Activated CD4-positive, alpha-beta T cell treated with anti-CD3 and anti-CD28 coated beads, Interleukin-2, Interleukin-6, amounts not matched to agents 100 ng/mL and 50 ng/mL, durations not matched to agents 16 hours and 8 hours (primary cell): ENCODE measurements around the gene FOXS1.
"Not testable (repeated sequence)": the region's sequence is repeated elsewhere in the genome, so short reads cannot be mapped to it uniquely, and the experiment has no call there.

Experiments used
- DNase-seq: peaks from one replicate; pipeline ENCODE4 v3.0.0-alpha.2; 2020

The FOXS1 gene

DNA sequence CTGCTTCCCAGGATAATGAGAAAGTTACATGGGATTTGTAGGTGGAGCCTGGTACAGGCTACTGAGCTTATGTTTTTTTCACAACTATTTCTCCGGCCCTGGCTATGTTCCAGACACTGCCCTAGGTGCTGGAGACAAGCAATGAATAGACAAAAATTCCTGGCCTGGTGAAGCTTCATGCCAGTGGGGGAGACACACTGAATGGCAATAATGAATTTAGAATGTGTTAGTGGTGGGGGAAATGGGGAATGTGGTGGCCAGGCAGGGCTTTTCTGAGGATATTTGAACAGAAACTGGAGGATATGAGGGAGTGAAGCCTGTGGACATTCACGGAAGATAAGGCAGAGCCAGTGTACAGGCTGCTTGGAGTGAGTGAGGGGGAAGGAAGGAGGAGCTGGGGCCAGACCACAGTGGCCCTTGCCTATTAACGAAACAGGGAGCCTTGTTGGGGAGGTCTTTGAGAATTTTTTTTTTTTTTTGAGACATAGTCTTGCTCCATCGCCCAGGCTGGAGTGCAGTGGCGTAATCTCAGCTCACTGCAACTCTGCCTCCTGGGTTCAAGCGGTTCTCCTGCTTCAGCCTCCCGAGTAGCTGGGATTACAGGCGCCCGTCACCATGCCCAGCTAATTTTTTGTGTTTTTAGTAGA, 6.6 kb downstream of the FOXS1 start:
- DNase-seq, result no peak

GRCh38 chr20:31837896-31838397, 7.5 kb downstream of the FOXS1 start:
- no peak for DNase-seq

- DNase-seq, result no peak
Measured at GRCh38 chr20:31836853-31837608, 8.4 kb downstream of the FOXS1 start.

GRCh38 chr20:31835977-31836852, 9.2 kb downstream of the FOXS1 start:
- DNase-seq, result peak; percentile 59

DNA sequence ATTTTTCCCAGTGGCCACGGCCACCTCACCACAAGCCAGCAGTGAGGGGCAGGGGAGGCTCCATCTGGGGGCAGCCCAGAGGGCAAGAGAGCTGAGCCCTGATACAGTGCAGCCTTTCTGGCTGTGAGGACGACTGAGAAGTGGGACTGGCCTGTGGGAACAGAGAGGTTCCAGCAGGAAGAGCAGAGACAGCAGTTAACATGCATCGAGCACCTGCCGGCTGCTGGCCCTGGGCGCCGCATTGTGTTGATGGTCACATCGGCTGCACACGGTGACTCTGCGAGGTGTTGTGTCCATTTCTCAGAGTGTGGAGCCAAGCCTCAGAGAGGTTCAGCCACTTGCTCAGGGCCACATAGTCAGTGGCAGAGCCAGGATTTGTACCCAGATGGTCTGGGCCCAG, 9.8 kb downstream of the FOXS1 start:
- no peak for DNase-seq

DNA sequence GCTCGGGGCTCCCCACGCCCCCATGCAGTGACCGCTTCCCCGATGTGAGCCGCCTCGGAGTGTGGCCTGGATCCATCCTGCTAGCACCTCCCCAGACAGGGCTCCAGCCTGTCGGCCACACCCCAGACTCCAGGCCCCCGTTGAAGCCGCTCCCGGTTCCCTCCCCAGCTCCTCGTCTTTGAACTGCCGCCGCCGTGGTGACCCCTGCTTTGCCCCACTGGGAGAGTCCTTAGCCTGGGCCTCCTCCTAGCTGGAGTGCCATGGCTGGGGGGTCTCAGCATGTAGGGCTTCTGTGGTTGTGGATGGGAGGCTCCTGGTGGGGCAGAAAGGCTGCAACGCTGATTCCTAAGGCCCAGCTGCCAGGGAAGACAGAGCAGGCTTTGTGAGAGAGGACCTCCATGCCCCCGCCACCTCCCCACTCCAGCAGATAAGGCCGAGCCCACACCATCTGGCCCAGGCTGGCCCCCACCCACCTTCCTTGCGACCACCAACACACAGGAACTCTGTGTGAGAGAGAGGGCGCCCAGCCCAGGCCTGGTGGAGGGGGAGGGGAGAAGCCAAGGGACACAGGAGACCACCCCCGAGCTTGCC, 11.4 kb downstream of the FOXS1 start:
- no peak for DNase-seq

DNA sequence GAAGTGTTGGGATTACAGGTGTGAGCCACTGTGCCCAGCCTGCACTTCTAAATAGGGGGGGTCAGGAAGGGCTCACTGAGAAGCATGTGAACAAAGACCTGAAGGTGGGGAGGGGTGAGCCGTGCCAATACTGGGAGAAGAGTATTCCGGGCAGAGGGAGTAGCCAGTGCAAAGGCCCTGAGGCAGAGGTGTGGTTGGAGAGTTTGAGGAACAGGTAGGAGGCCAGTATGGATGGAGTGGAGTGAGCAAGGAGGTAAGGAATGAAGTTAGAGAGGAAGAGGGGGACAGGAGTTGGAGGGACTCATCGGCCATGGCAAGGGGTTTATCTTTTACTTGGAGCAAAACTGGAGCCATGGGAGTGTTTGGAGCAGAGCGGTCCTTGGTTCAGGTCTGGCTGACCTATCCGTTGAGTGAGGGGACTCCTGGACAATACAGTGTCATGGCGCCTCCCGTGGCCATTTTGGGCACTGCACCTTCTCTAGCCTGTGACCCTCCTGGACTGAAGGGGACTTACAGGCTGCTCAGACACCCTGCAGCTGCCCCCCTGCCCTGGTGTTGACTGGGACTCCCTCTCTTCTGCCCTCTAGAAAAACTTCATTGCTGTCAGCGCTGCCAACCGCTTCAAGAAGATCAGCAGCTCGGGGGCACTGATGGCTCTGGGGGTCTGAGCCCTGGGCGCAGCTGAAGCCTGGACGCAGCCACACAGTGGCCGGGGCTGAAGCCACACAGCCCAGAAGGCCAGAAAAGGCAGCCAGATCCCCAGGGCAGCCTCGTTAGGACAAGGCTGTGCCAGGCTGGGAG, 12.1 kb downstream of the FOXS1 start:
- DNase-seq, result peak; percentile 69

DNA sequence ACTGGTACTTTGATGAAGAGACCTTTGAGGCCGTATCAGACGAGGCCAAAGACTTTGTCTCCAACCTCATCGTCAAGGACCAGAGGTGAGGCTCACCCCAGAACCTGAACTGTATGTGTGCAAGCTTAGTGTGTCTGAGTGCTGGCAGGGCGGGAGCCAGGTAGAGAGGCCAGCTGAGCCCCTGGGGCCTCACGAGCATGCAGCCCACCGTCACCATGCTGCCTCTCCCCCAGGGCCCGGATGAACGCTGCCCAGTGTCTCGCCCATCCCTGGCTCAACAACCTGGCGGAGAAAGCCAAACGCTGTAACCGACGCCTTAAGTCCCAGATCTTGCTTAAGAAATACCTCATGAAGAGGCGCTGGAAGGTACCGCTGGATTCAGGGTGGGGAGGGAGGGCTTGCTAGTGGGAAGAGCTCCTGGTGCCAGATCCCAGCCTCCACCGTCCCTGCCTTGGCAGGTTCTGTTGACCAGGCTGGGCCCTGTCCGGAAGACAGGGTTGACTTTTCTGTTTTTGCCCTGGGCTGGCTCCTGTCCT, 13.6 kb downstream of the FOXS1 start:
- no peak for DNase-seq

- no peak for DNase-seq
Measured at GRCh38 chr20:31831211-31831610, 14.2 kb downstream of the FOXS1 start.

DNA sequence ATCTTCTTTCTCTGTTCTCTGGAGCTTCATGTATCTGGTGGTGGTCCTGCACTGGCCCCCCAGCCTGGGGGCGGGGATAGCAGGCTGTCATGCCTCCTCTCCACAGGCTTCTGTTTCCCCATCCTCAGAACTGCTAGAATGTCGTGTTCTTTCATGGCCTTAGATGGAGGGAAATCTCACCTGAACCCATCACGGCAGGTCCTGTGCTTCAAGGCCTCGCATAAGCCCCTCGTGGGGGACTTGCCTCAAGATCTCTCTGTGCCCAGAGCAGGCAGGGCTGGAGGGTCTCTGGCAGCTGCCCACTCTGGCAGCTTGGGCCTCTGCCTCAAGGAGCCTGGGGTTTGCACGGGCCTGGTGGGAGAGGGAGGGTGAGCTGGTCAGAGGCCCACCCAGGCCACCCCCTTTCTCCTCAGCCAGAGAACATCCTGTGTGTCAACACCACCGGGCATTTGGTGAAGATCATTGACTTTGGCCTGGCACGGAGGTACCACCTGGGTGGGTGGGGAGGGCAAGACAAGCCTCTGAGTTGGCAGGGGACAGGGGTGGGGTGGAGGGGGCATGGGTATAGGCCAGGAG, 14.9 kb downstream of the FOXS1 start:
- no peak for DNase-seq

DNA sequence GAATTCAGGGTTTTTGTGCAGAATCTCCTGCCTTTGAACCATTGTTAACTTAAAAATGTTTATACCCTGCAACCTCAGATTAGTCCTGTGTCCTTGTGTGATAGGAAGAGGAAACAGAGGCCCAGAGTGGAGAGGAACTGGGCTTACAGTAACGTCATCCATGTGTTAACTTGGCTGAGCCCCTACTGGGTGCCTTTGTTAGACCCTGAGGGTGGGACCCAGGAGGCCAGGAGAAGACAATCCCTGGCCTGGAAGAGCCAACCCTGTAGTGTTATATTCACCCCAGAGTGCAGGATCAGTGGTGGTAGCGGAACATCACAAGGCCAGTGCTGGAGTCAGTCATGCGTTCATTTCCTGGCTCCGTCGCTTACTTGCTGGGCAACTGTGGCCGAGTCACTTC, 15.7 kb downstream of the FOXS1 start:
- DNase-seq, result no peak

DNA sequence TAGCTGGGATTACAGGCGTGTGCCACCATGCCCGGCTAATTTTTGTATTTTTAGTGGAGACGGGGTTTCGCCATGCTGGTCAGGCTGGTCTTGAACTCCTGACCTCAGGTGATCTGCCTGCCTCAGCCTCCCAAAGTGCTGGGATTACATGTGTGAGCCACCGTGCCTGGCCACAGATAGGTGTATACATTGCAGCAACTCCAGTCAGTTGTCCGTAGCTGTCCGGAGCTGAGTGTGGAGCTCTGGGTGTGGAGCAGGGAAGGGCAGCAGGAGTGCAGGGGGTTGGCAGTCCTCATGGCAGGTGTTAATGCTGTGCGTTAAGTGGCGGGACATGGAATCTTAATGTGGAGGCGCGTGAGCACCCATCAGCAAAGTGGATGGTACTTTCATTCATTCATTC, 17.4 kb downstream of the FOXS1 start:
- not testable (repeated sequence) for DNase-seq

DNA sequence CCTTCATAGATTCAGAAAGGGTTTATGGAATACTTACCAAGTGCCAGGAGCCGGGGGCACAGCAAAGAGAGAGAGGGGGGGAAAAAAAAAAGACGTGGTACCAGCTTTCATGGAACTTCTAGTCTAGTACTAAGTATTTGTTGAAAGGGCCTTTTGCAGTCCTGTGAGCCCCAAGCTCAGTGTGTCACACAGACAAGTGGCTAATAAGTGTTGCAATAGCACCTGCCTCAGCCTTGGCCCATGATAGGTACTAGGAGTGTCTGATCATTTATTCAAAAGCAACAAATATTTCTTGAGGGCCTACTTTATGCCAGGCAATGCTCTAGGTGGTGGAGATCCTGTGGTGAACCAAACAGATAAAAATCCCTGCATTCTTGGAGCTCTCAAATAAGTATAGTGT, 18.3 kb downstream of the FOXS1 start:
- DNase-seq, result no peak

DNA sequence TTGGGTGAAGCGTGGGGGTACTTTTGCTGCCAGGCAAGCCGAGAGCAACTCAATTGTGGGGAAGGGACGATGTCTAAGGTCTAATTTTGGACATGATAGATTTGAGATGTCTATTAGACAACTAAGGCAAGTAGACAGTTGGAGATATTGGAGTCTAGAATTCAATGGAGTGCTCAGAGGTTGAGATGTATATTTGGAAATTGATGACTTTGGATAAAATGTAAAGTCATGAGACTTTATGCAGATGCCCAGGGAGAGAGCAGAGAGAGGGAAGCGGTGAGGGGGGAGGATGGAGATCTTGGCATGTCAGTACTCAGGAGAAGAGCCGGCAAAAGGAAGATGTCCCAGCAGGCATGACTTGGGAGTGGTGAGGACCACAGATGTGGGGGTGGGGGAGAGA, 19.3 kb downstream of the FOXS1 start:
- DNase-seq, result no peak

- no peak for DNase-seq
Measured at GRCh38 chr20:31824554-31825313, 20.7 kb downstream of the FOXS1 start.

DNA sequence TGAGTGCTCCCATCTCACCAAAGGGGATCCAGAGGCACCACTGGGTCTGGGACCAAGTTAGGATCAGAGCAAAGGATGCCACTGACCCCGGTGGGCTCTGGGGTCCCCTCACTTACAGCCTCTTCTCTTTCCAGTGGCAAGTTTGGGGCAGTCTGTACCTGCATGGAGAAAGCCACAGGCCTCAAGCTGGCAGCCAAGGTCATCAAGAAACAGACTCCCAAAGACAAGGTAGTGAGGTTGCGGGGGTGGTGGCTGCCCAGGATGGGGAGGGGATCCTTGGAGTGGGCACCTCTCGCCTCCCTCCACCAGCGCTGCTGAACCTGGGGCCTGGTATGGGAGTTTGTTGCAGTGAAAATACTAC, 21.3 kb downstream of the FOXS1 start:
- DNase-seq, result no peak

DNA sequence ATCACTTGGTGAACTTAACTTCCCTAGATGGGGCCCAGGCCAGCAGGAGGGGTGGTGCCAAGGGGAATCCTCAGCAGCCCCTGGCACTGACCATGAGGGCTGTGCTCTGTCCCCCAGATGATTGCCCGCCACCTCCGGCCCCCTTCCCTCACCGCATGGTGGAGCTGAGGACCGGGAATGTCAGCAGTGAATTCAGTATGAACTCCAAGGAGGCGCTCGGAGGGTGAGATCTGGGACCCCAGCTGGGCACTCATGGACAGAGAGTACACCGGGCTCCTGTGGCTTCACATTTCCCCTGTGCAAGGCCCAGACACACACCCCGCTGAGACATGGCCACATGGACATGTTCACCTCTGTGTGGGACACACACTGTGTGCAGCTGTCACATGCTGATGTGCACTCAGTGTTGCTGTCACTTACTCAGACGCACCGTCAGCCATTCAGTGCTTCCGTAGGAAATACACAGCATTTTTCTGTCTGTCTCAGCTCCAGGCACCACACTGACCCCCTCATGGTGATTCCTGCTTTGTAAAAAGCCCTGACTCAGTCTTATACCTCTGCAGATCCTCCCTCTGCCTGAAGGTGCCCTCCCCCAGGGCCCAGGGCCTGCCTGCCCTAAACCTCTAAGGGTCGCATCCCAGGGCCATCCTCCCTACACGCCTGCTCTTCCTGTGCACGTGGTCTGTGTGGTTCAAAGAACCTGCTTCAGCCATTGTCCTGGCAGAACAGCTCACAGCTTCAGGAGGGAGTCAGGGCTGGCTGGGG, 21.9 kb downstream of the FOXS1 start:
- DNase-seq, result no peak

- peak; percentile 80 for DNase-seq
Measured at GRCh38 chr20:31822421-31823330, 22.7 kb downstream of the FOXS1 start.

DNA sequence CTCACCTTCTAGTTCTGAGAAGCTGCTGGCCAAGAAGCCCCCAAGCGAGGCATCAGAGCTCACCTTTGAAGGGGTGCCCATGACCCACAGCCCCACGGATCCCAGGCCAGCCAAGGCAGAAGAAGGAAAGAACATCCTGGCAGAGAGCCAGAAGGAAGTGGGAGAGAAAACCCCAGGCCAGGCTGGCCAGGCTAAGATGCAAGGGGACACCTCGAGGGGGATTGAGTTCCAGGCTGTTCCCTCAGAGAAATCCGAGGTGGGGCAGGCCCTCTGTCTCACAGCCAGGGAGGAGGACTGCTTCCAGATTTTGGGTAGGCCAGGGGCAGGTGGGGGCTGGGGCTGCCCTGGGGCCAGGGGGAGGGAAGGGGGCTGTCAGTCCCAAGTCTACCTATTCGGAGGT, 24.0 kb downstream of the FOXS1 start:
- no peak for DNase-seq
